ENCODE measurements around the gene TTC21B.

- TF ChIP-seq EZH2 (IDR thresholded peaks at IDR 0.05; ENCODE audit: low read depth): no peak
- TF ChIP-seq, protein P1, sequence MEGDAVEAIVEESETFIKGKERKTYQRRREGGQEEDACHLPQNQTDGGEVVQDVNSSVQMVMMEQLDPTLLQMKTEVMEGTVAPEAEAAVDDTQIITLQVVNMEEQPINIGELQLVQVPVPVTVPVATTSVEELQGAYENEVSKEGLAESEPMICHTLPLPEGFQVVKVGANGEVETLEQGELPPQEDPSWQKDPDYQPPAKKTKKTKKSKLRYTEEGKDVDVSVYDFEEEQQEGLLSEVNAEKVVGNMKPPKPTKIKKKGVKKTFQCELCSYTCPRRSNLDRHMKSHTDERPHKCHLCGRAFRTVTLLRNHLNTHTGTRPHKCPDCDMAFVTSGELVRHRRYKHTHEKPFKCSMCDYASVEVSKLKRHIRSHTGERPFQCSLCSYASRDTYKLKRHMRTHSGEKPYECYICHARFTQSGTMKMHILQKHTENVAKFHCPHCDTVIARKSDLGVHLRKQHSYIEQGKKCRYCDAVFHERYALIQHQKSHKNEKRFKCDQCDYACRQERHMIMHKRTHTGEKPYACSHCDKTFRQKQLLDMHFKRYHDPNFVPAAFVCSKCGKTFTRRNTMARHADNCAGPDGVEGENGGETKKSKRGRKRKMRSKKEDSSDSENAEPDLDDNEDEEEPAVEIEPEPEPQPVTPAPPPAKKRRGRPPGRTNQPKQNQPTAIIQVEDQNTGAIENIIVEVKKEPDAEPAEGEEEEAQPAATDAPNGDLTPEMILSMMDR (conservative IDR thresholded peaks at IDR 0.05): no peak
Measured at GRCh38 chr2:165933211-165933910, 20.2 kb downstream of the TTC21B start.

All from PC-9 (cell line).